NCI-H128 (cell line): ENCODE measurements around the gene OR4L1.
"Not testable (repeated sequence)": the region's sequence is repeated elsewhere in the genome, so short reads cannot be mapped to it uniquely, and the experiment has no call there.

Source experiments
- DNase-seq: peaks from one replicate; lab custom pipeline; 2025; ENCODE audit not compliant: unreplicated experiment; lab: John Stamatoyannopoulos, UW

The OR4L1 gene

GRCh38 chr14:20059745-20060144 is at the start of gene OR4L1:
OR4L1 (plus strand) TSS chr14:20060045; CDS start chr14:20060045, 0 bp downstream.
- no peak for DNase-seq

GRCh38 chr14:20019257-20019865 is 40.5 kb upstream of the OR4L1 start, which contains the start of gene OR4K14:
OR4K14 (minus strand) TSS chr14:20019307; CDS start chr14:20015193, 4,114 bp downstream.
- DNase-seq, result no peak

GRCh38 chr14:20031058-20031457 is 28.8 kb upstream of the OR4L1 start:
- DNase-seq, result no peak

GRCh38 chr14:20035449-20035848 is 24.4 kb upstream of the OR4L1 start:
- no peak for DNase-seq

- no peak for DNase-seq
Observed at GRCh38 chr14:20035938-20036337, 23.9 kb upstream of the OR4L1 start, which contains the start of gene OR4K13. OR4K13 (minus strand) TSS chr14:20036038; CDS start chr14:20034758, 1,280 bp downstream.

GRCh38 chr14:20044243-20044642 is 15.6 kb upstream of the OR4L1 start:
- no peak for DNase-seq

- no peak for DNase-seq
Observed at GRCh38 chr14:20048202-20048601, 11.6 kb upstream of the OR4L1 start.

- DNase-seq, result no peak
Observed at GRCh38 chr14:20092050-20092449, 32.2 kb downstream of the OR4L1 start.

GRCh38 chr14:20093442-20093841 is 33.6 kb downstream of the OR4L1 start:
- DNase-seq, result no peak

GRCh38 chr14:20098926-20099770 is 39.3 kb downstream of the OR4L1 start:
- not testable (repeated sequence) for DNase-seq

- no peak for DNase-seq
Observed at GRCh38 chr14:20110438-20110837, 50.6 kb downstream of the OR4L1 start, which contains the start of gene OR4K17. OR4K17 (plus strand) TSS chr14:20110739; CDS start chr14:20117500, 6,761 bp downstream.
